ENCODE results near the gene ZNF575. TPM values are rescaled to one million over a fixed set of nuclear protein-coding genes. Genes with fewer than 3 reads are reported as not detected.

ZNF575 gene
- polyA plus RNA-seq, 3 donors, result 0.25 to 0.79 (median 0.29) TPM

DNA sequence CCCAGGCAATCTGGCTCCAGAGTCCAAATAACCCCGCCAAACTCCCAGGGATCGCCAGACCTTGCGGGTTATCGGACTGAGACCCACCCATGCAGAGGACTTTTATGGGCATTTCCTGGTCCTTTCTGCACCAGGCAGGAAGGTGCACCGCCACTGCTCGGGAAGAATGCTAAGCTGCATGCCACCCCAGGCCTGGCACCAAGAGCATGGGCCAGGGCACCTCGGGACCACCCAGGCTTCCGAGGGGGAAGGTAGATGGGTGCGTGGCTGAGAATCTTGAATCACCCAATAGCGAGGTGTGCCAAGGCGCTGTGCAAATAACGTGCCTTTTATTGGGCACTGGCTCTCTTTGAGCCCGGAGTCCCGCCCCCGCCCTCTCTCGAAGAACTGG is 422 bp upstream of the ZNF575 start:
- Mint-ChIP-seq H3K4me1 (peaks cover 28% of the 10 kb centered on the region), H3K4me3 (peak overlapping the region; percentile 90 to 97), H3K27me3 (ENCODE audit: low read depth in 3 of 3) (peaks cover 0 to 5% (median 1%) of the 10 kb centered on the region in 3 donors), H3K9me3 (no peaks in the 10 kb centered on the region), H3K27ac (peak overlapping the region; percentile 79 to 97 (median 89)), H3K36me3 (peaks cover 8 to 16% of the 10 kb centered on the region in 2 donors)
- WGBS (ENCODE audit: insufficient coverage), result 0% methylated on average over 16 of the region's 16 CpGs
- Histone ChIP-seq H3K36me3 (replicated peaks in 1 of 2; ENCODE audit: control insufficient read depth in 1 of 2, insufficient read depth in 2 of 2, low read length in 2 of 2) (peaks cover 0 to 4% of the 10 kb centered on the region in 2 donors), H4K20me1 (ENCODE audit: insufficient read depth, low read length) (peaks cover 4% of the 10 kb centered on the region), H3K27me3 (ENCODE audit: control insufficient read depth in 2 of 2, insufficient read depth in 2 of 2, low read length in 2 of 2) (no peaks in the 10 kb centered on the region), H3K9ac (ENCODE audit: insufficient read depth, low read length, poor library complexity, severe bottlenecking) (peak overlapping the region; percentile 65), H3K27ac (ENCODE audit: low read depth in 1 of 2, low read length in 2 of 2) (peak overlapping the region; percentile 71 to 84), H3K4me1 (ENCODE audit: control insufficient read depth in 1 of 2, insufficient read depth in 2 of 2, low read length in 2 of 2) (peaks cover 19 to 22% of the 10 kb centered on the region in 2 donors), H3K79me2 (ENCODE audit: insufficient read depth, low read length) (no peaks in the 10 kb centered on the region), H2AFZ (ENCODE audit: insufficient read depth, low read depth, low read length, poor library complexity, severe bottlenecking) (peak overlapping the region; percentile 85), H3K9me3 (replicated peaks in 1 of 2; ENCODE audit: control insufficient read depth in 1 of 2, insufficient read depth in 1 of 2, low read length in 2 of 2) (no peaks in the 10 kb centered on the region), H3K4me3 (replicated peaks in 1 of 3; ENCODE audit: low read depth in 2 of 3, low read length in 3 of 3) (peak overlapping the region; percentile 56 to 96 (median 62)), H3K4me2 (replicated peaks; ENCODE audit: extremely low read depth, low read length, poor library complexity, severe bottlenecking) (peak overlapping the region; percentile 81)
- intact Hi-C loops (cut with micrococcal nuclease), result loop anchor here (5.0 to 10.0 kb wide), 2 partner anchors 50 to 62 kb away; partner anchors contain the start of genes IRGQ (in 1 of the 2) and ZNF576 (in 1 of the 2)
- no peak for DNase-seq
- no peak for TF ChIP-seq CTCF (IDR thresholded peaks at IDR 0.05)

- peaks cover 0 to 5% (median 0%) of the 10 kb centered on the region in 3 donors for H3K27me3 Mint-ChIP-seq (ENCODE audit: low read depth in 3 of 3)
These were observed 737 bp downstream of the ZNF575 start for GRCh38 chr19:43533546-43534304.

More at GRCh38 chr19:43533546-43534304, 737 bp downstream of the ZNF575 start:
- DNase-seq, result peak; percentile 90 to 95 (median 91)
- Histone ChIP-seq H4K20me1 (ENCODE audit: insufficient read depth, low read length) (peaks cover 4% of the 10 kb centered on the region), H3K4me1 (ENCODE audit: control insufficient read depth in 1 of 2, insufficient read depth in 2 of 2, low read length in 2 of 2) (peaks cover 16 to 22% of the 10 kb centered on the region in 2 donors), H3K36me3 (replicated peaks in 1 of 2; ENCODE audit: control insufficient read depth in 1 of 2, insufficient read depth in 2 of 2, low read length in 2 of 2) (peaks cover 7 to 8% of the 10 kb centered on the region in 2 donors), H3K27me3 (ENCODE audit: control insufficient read depth in 2 of 2, insufficient read depth in 2 of 2, low read length in 2 of 2) (no peaks in the 10 kb centered on the region), H3K9ac (ENCODE audit: insufficient read depth, low read length, poor library complexity, severe bottlenecking) (peak overlapping the region; percentile 65), H3K4me2 (replicated peaks; ENCODE audit: extremely low read depth, low read length, poor library complexity, severe bottlenecking) (peak overlapping the region; percentile 81), H3K27ac (ENCODE audit: low read depth in 1 of 2, low read length in 2 of 2) (peak overlapping the region; percentile 71 to 84), H3K9me3 (replicated peaks in 1 of 2; ENCODE audit: control insufficient read depth in 1 of 2, insufficient read depth in 1 of 2, low read length in 2 of 2) (no peaks in the 10 kb centered on the region), H3K4me3 (replicated peaks in 1 of 3; ENCODE audit: low read depth in 2 of 3, low read length in 3 of 3) (peak overlapping the region; percentile 56 to 96 (median 62)), H3K79me2 (ENCODE audit: insufficient read depth, low read length) (no peaks in the 10 kb centered on the region), H2AFZ (ENCODE audit: insufficient read depth, low read depth, low read length, poor library complexity, severe bottlenecking) (peak overlapping the region; percentile 85)
- Mint-ChIP-seq H3K27ac (peak overlapping the region; percentile 93 to 98 (median 97)), H3K4me1 (peaks cover 25% of the 10 kb centered on the region), H3K4me3 (peak overlapping the region; percentile 97), H3K9me3 (no peaks in the 10 kb centered on the region), H3K36me3 (peaks cover 17 to 27% of the 10 kb centered on the region in 2 donors)
- intact Hi-C loops (cut with micrococcal nuclease), result loop anchor here (1.0 to 10.0 kb wide), 3 partner anchors 49 to 63 kb away; partner anchors contain the start of genes IRGQ (in 2 of the 2) and ZNF576 (in 2 of the 2)
- no peak for TF ChIP-seq CTCF (IDR thresholded peaks at IDR 0.05)
- whole genome bisulfite sequencing (ENCODE audit: insufficient coverage), result 1% methylated on average over 38 of the region's 41 CpGs
